Measurements from ENCODE around the gene KMT2D. TPM values are rescaled to one million over a fixed set of nuclear protein-coding genes. Genes with fewer than 3 reads are reported as not detected.

The KMT2D gene, protein sequence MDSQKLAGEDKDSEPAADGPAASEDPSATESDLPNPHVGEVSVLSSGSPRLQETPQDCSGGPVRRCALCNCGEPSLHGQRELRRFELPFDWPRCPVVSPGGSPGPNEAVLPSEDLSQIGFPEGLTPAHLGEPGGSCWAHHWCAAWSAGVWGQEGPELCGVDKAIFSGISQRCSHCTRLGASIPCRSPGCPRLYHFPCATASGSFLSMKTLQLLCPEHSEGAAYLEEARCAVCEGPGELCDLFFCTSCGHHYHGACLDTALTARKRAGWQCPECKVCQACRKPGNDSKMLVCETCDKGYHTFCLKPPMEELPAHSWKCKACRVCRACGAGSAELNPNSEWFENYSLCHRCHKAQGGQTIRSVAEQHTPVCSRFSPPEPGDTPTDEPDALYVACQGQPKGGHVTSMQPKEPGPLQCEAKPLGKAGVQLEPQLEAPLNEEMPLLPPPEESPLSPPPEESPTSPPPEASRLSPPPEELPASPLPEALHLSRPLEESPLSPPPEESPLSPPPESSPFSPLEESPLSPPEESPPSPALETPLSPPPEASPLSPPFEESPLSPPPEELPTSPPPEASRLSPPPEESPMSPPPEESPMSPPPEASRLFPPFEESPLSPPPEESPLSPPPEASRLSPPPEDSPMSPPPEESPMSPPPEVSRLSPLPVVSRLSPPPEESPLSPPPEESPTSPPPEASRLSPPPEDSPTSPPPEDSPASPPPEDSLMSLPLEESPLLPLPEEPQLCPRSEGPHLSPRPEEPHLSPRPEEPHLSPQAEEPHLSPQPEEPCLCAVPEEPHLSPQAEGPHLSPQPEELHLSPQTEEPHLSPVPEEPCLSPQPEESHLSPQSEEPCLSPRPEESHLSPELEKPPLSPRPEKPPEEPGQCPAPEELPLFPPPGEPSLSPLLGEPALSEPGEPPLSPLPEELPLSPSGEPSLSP (N-terminal part only)
- total RNA-seq = 33.5 TPM
- long read RNA-seq, partial matches to known transcripts = 1 of 5 reads
- long read RNA-seq, other reads (novel, unspliced or antisense) = 4 of 5 reads

DNA sequence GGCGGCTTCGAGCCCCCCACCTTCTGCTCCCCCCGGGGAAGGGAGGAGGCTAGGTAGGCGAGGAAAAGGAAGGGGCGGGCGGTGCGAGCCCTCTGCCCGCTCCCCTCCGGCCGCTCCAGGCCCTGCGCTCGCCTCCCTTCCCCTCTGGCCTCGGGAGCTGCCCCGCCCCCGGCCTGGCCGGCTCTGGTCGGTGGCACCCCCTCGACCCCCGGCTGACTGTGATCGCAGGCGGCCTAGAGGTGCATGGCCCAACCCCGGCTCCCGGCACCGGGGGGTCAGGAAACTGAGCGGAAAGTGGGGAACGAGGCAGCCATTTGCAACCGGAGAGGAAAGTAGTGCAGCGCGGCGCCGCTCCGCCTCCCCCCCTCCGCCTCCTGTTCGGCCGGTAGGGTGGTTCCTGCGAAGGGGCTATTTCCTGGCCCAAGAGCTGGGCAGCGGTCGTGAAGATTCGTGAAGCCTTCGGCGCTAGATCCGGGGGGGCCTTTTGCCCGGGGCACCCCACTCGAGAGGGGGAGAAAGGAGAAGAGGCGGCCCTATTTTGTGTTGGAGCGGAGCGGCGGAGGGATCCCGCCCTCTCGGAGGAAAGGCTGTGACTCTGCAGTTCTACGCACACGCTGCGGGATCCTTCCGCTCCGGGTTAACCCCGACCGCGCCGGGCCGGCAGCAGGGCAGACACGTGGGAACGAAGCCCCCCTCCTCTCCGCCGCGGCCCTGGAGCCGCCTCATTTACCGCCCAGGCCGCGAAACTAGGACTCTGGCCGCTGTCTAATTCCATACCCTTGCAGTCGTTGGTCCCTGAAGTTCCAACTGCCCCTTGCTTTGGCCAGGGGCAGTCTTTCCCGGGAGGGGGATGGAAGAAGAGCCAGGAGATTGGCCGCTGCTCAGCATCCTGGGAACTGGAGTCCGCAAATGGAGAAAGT is at the start of gene KMT2D:
TSS of gene KMT2D (minus strand) at position 558 of the 920 bp plus-strand sequence. CDS start 5,470 bp downstream, outside the sequence.
- DNase-seq (ENCODE audit: missing footprints) (peak; percentile 96), ATAC-seq (peak; percentile 86)
- intact Hi-C loops (cut with DNase I) = loop anchor here (2.0 kb wide), 2 partner anchors 42 to 174 kb away; partner anchors contain the start of gene PRKAG1

DNA sequence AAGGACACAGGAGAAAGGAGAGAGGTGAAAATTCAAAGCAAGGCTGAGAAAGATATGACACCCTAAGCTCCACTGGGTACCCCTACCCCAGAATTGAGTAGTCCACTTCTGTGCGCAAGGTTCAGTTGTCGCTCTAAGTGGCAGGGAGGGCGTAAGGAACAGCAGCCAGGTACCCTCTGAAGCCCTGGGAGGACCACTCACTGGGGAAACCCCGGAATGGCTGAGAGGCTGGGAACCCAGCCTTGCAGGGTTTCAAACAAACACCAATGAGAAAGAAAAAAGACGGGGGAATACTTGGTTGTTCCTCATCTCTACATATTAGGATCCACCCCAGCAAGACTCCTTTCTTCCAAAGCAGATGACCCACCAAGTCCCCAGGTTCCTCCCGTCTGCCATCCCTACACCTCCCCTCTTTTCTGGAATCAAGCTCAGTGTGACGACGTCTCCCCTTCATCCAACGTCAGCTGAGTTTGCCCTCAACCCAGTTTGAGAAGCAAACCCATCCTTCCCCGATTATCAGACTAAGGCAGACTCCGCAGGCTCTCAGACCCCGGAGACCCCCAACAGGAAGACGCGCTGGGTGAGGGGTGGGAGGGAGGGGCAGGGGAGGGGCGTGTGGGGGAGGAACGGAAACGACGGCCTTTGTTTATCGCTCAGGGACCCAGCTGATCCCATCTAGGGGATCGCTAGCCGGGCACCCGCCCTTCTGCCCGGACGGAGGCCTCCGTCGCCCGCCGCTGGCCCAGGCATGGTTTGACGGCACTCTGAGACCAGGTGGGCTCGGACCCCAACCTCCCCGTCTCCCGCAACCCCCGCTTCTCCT is 49.3 kb upstream of the KMT2D start:
- ATAC-seq = no peak
- intact Hi-C loops (cut with DNase I) = no loop called here
- DNase-seq (ENCODE audit: missing footprints) = peak; percentile 75

DNA sequence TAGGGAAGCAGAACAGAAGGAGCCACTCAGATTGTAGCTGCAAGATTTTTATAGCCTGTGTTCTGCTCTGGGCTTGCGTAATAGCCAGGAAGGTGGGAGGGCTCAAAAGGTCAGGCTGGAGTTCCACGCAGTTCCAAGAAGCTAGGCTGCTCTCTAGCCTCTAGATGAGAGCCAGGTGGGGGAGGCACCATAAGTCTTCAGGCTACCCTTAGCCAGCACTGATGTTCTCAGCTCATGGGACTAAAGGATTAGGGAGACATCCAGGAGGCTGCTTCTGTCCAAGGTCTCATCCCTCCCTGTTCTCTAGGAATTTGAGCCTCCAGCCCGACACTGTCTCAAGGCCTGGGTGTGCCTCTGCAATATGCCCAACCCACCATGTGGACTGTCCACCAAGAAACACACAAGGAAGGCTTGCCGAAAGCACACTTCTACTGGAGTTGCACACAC is 48.4 kb upstream of the KMT2D start:
- ATAC-seq (peak; percentile 54), DNase-seq (ENCODE audit: missing footprints) (no peak)
- intact Hi-C loops (cut with DNase I) = no loop called here

DNA sequence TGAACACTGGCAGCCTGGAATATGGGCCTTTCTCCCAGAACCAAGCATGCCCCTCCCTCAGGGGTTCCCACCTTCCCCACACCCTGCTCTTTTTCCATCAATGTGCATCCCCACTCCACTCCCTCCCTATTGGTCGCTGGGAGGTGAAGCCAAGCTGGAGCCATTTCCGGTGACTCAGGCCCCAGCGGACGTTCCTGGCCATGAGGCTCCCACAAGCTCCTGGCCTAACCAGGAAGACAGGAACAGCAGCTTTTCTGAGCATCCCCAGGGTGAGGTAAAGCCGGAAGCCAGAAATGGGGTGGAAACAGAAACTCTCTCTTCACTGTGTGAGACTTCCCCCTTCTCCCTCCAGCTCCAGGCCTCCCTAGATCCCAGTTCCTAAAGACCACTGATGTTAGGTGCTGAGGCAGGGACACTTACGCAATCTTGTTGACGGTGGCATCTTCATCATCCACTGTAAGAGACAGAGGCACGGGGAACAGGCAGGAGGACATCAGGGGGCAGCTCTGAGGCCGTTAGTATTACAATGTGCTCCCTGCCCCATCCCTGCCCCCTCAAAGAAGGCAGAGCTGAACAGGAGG is 45.0 kb upstream of the KMT2D start:
- DNase-seq (ENCODE audit: missing footprints) (no peak), ATAC-seq (no peak)
- intact Hi-C loops (cut with DNase I) = no loop called here

DNA sequence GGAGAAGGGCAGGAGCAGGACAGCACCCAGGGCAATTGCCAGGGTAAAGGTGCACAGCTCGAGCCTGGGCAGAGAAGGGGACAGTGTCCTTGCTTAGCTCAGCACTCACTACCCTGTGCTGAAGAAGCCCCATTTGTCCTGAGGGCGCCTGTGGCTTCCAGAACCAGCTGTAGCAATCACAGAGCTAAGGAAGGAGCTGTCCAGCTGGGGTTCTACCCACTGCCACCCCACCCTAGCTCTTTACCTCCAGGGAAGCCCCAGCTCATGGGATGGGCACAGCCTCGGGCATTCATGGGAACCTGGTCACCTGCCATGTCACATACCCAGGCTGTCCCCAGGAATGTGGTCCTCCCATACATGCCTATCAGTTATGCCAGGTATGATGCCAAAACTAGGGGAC is 44.2 kb upstream of the KMT2D start:
- ATAC-seq (no peak), DNase-seq (ENCODE audit: missing footprints) (no peak)
- intact Hi-C loops (cut with DNase I) = no loop called here

DNA sequence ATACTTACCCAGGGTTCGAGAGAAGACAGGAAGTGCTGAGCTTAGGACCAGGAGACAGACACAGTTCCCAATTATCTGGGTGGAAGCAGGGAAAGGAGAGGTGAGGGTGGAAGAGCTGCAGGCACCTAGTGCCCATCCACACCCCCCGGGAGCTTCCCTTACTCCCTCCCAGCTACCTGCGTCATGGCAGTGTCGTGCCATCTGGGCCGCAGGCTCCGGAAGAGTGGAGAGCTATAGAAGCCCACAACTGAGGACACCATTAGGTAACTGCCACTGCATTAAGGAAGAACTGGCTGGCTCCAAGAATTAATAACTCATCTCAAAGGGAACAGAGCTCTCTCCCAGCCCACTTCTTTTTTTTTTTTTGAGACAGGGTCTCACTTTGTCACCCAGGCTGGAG is 39.8 kb upstream of the KMT2D start:
- DNase-seq (ENCODE audit: missing footprints) (no peak), ATAC-seq (no peak)
- intact Hi-C loops (cut with DNase I) = no loop called here

DNA sequence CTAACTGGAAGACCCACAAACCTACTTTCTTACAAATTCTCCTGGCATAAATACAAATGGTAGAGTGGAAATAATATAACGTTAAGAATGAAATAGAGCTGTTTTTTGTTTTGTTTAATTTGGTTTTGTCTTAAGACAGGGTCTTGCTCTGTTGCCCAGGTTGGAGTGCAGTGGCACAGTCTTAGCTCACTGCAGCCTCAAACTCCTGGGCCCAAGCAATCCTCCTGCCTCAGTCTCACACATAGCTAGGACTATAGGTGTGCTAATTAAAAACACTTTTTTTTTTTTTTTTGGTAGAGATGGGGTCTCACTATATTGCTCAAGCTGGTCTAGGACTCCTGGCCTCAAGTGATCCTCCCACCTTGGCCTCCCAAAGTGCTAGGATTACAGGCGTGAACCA is 38.1 kb upstream of the KMT2D start:
- DNase-seq (ENCODE audit: missing footprints) (no peak), ATAC-seq (no peak)
- intact Hi-C loops (cut with DNase I) = no loop called here

DNA sequence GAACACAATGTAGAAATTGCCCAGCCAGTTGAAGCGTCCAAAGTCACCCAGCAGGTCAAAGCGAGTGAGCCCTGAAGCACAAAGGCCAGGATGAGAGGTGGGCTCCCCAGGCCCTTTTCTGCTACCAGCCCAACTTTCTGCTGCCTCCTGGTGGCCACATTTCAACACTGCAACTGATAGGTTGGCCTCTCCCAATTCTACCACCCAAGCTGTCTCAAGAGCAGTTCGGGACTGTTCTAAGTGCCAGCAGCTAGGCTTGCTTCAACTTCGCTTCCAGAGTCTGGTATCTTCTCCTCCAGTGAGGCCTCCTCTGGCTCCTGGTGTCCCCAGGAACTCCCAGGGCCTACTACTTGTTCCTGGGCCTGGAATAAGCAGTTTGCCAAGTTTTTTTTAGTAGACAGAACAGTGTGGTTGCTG is 37.4 kb upstream of the KMT2D start:
- intact Hi-C loops (cut with DNase I) = no loop called here
- no peak for ATAC-seq
- DNase-seq (ENCODE audit: missing footprints) = no peak

DNA sequence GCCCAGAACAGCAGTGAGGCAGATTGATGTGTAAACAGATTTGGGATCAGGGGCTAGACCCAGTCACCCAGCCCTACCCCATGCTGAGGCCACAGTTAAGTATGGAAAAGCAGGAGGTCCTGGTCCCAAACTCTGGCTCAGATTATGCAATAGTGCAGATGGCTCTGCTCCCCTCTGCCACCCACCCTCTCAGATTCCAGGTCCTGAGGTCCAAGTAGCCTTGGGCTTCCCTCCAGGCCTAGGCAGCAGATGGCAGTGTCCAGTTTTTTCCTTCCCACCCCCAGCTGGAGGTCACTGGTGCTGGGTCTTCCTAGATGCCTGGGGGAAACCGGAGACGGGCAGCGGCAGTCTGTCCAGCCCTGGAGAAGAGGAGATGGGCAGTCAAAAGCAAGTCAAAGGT is 36.8 kb upstream of the KMT2D start:
- ATAC-seq (no peak), DNase-seq (ENCODE audit: missing footprints) (no peak)
- intact Hi-C loops (cut with DNase I) = no loop called here

DNA sequence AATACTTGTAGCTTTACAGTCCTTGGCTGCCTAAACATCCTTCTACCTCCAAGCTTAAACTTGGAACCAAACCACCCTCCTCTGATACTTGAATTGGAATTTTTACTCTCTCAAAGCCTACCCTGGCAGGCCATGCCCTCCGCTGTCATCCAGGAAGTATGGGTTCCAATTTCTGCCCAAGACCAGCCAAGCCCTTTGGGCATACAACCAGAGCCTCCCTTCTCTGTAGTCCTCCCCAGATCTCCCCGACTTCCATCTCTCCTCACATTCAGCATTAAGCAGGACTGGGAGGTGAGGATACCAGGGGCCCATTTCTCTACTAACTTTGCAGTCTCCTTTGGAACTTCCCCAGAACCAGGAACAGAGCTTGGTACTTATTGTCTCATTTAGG is 34.4 kb upstream of the KMT2D start:
- ATAC-seq (no peak), DNase-seq (ENCODE audit: missing footprints) (no peak)
- intact Hi-C loops (cut with DNase I) = no loop called here

DNA sequence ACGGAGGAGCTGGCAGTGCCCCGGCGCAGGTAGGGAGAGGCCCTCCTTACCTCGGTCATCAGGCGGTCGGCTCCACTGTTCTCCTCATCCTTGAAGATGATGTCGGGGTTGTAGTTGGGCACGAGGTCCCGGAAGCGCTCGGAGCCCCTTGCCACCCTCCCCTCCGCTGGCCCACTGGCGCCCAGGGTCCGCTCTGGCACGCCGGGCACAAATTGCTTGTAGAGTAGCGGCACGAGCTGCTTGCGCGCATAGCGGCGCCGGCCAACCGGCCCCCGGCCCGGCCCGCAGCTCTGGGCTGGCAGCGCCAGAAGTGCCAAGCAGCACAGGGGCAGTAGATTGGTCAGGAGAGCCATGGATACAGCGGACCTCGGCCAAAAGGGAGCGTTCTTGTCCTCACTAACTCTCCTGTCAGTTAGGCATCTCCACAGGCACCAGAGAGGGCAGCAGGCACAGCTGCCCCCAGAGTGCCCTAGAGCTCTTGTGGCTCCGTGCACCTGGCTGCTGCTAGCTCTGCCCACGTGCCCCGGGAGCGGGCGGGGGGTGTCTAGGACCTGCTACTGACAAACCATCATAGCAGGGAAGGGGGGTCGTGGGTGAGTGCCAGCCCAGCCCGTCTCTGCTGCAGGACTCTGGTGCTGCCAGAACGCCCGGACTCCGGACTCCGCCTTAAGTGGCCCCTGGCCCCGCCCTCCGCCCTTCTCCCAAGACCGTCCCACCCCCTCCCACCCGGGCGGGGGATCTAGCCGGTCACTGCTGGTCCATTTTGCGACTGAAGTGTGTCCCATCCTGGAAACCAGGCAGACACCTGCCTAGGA is 33.8 kb upstream of the KMT2D start, which contains the start of gene DHH:
TSS of gene DHH (minus strand) at position 642 of the 815 bp plus-strand sequence. CDS start at position 353, 289 bp downstream.
- intact Hi-C loops (cut with DNase I) = no loop called here
- ATAC-seq = peak; percentile 26
- DNase-seq (ENCODE audit: missing footprints) = no peak

DNA sequence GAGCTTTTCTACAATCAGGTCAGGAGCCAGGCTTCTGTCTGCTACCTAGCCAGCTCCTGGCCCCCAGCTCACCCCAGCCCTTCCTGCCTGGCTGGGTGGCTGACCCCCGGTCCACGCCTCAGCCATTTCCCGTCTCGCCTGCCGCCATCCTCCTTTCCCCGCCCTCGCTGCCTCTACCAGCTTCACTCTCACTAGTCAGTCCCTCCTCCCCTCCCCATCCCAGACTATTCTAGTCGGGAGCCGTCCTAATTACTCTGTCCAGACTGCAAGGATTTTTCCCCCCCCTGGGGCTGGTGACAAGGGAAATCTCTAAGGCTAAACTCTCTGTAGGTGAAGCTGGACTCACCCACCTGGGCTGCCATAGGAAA is 33.2 kb upstream of the KMT2D start:
- no peak for DNase-seq (ENCODE audit: missing footprints)
- no peak for ATAC-seq
- intact Hi-C loops (cut with DNase I) = no loop called here

DNA sequence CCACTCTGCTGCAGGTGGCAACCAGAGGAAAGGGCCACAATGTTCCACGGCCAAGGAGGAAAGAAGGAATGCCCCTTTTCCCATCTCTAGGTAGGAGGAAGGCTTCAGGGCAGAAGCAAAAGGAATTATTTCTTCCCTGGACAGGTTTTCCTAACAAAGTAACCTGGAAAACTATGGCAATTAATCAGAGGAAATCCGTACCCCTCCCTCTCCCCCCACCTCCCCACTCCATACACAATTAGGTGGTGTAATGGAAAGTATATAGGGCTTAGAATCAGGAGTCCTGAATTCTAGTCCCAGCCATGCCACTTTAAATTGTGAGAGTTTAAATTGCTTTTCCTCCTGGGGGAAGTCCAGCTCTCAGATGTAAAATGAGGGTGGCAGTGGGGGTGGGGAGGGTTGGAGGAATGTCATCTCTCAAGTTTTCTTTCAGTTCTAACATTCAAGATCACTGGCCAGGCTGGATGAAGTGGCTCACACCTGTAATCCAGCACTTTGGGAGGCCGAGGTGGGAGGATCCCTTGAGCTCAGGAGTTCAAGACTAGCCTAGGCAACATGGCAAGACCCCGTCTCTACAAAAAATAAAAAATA is 32.3 kb upstream of the KMT2D start:
- intact Hi-C loops (cut with DNase I) = no loop called here
- no peak for DNase-seq (ENCODE audit: missing footprints)
- no peak for ATAC-seq

DNA sequence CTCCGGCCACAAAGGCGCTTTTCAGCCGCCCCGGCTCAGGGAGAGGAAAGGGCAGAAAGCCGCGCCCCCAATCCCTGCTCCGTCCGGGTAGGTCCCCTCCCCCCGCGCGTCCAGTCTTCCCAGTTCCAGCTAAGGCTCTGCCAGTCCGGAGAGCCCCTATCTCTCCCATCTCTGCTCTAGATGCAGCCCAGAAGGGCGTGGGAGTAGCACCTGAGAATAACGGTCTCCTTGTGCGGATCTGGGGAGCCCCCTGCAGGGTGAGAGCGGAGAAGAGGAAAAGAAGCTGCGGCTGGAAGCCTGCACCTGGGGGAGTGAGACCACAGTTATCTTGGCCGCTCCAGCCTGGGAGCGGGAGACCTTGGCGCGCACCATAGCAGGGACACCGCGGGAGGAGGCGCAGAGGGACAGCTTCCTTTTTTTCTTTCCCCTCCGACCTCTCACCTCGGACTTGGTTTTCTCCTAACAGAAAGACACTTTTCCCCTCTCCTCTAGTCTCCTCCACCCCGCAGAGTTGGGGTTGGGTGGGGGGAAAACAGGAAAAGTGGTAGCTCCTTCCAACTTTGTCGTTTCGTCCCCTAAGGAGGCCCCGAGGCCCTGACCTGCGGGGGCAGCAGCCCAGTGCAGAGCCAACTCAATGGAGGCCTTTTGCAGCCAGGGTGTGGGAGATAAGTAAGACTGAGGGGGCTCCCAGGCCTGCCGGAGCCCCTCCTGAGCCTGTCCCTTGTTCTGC is 31.7 kb upstream of the KMT2D start:
- no peak for ATAC-seq
- no peak for DNase-seq (ENCODE audit: missing footprints)
- intact Hi-C loops (cut with DNase I) = no loop called here

DNA sequence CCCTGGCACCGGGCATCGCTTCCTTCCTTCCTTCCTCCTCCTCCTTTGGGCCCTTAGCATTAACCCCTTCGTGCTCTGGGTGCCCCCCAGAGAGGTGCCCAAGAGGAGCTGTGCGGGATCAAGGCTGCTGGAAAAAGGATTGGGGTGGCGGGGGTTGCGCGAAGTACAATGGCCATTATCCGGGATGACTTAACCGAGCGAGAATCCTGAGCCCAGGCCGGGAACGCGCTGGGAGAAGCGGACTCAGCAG is 31.2 kb upstream of the KMT2D start:
- no peak for ATAC-seq
- no peak for DNase-seq (ENCODE audit: missing footprints)
- intact Hi-C loops (cut with DNase I) = no loop called here
